DOHH2 (cell line): ENCODE measurements around the gene YIF1B.
"Not testable (repeated sequence)": the region's sequence is repeated elsewhere in the genome, so short reads cannot be mapped to it uniquely, and the experiment has no call there.

Source experiments
- H3F3A ChIP-seq: fragments of 200-600 bp; sonication (generic), shearing (Covaris generic); 2 replicates; pipeline ENCODE4 v1.6.0; 2016; ENCODE audit warnings: antibody characterized with exemption, mild to moderate bottlenecking; ENCODE audit not compliant: control insufficient read depth, insufficient read depth
- H3K27ac ChIP-seq: fragments of 200-600 bp; sonication (generic); 2 replicates; pipeline ENCODE4 v1.5.1; 2014; ENCODE audit warnings: low read depth, mild to moderate bottlenecking, low read length, moderate library complexity
- H3K27me3 ChIP-seq: fragments of 200-600 bp; sonication (generic); 2 replicates; pipeline ENCODE4 v1.6.1; 2014; ENCODE audit warnings: mild to moderate bottlenecking, low read length, mixed read lengths; ENCODE audit not compliant: control insufficient read depth
- H3K36me3 ChIP-seq: fragments of 200-600 bp; sonication (generic); 2 replicates; pipeline ENCODE4 v1.6.1; 2014; ENCODE audit warnings: mild to moderate bottlenecking, low read length, moderate library complexity, mixed read lengths; ENCODE audit not compliant: control insufficient read depth
- H3K4me1 ChIP-seq: fragments of 200-600 bp; sonication (generic); 2 replicates; pipeline ENCODE4 v1.6.1; 2014; ENCODE audit warnings: mild to moderate bottlenecking, low read length, mixed read lengths; ENCODE audit not compliant: control insufficient read depth
- H3K4me2 ChIP-seq: fragments of 200-600 bp; sonication (generic); 2 replicates; pipeline ENCODE4 v1.6.0; 2014; ENCODE audit warnings: mild to moderate bottlenecking, low read length, moderate library complexity
- H3K4me3 ChIP-seq: fragments of 200-600 bp; sonication (generic); 2 replicates; pipeline ENCODE4 v1.5.1; 2014; ENCODE audit warnings: mild to moderate bottlenecking, low read length, mixed read lengths
- H3K79me2 ChIP-seq: fragments of 200-600 bp; sonication (generic); 2 replicates; pipeline ENCODE4 v1.6.1; 2014; ENCODE audit warnings: mild to moderate bottlenecking, low read length, mixed read lengths; ENCODE audit not compliant: control insufficient read depth
- H3K9me2 ChIP-seq: fragments of 200-600 bp; sonication (generic); replicated peaks from 2 replicates; pipeline ENCODE4 v1.6.1; 2014; ENCODE audit warnings: mild to moderate bottlenecking, low read length, mixed read lengths; ENCODE audit not compliant: control insufficient read depth
- H3K9me3 ChIP-seq: fragments of 200-600 bp; sonication (generic); 2 replicates; pipeline ENCODE4 v1.6.1; 2014; ENCODE audit warnings: antibody characterized with exemption, low read length, mixed read lengths; ENCODE audit not compliant: control insufficient read depth, insufficient read depth
- H4K20me1 ChIP-seq: fragments of 200-600 bp; sonication (generic); 2 replicates; pipeline ENCODE4 v1.6.0; 2014; ENCODE audit warnings: low read depth, mild to moderate bottlenecking, antibody characterized with exemption, low read length, moderate library complexity; ENCODE audit not compliant: control insufficient read depth, insufficient read depth
- EZH2phosphoT487 ChIP-seq: fragments of 200-600 bp; sonication (generic); IDR thresholded peaks from 2 replicates; pipeline ENCODE4 v1.6.1; 2017; ENCODE audit warnings: borderline replicate concordance, mild to moderate bottlenecking, antibody characterized with exemption, low read length, moderate library complexity, mixed read lengths
- TF ChIP-seq, protein P1 (sequence below): fragments of 200-600 bp; sonication (generic); IDR thresholded peaks from one replicate; pipeline ENCODE4 v1.5.1; 2014; ENCODE audit warnings: antibody characterized with exemption, mild to moderate bottlenecking, low read depth, low read length; ENCODE audit not compliant: poor library complexity, severe bottlenecking

YIF1B gene

DNA sequence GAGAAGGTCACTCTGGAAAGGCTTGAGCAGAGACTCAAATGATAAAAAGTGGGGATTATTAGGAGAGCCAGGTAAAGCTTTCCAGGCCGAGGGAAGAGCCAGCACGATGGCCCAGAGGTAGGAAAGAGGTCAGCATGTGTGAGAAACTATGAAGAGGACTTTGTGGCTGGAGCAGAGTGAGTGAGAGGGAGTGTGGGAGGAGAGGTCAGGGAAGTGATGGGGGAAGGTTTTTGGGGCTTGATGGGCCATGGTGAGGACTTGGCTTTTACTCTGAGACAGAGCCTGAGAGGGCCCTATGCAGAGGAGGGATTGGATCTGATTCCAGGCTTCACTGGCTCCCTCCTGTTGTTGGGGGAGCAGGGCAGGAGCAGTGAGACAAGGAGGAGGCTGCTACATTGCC, 25.2 kb upstream of the YIF1B start:
- Histone ChIP-seq H3K27ac (no peak overlapping the region), H3K4me3 (no peak overlapping the region), H3K9me3 (no peaks in the 10 kb centered on the region), H3F3A (peaks cover 3% of the 10 kb centered on the region; the same call in 1 of the 2 replicates), H3K36me3 (no peaks in the 10 kb centered on the region), H4K20me1 (no peaks in the 10 kb centered on the region), H3K9me2 (no peaks in the 10 kb centered on the region), H3K4me2 (no peak overlapping the region), H3K4me1 (peaks cover 8% of the 10 kb centered on the region), H3K27me3 (no peaks in the 10 kb centered on the region), H3K79me2 (no peaks in the 10 kb centered on the region)
- TF ChIP-seq, protein P1, sequence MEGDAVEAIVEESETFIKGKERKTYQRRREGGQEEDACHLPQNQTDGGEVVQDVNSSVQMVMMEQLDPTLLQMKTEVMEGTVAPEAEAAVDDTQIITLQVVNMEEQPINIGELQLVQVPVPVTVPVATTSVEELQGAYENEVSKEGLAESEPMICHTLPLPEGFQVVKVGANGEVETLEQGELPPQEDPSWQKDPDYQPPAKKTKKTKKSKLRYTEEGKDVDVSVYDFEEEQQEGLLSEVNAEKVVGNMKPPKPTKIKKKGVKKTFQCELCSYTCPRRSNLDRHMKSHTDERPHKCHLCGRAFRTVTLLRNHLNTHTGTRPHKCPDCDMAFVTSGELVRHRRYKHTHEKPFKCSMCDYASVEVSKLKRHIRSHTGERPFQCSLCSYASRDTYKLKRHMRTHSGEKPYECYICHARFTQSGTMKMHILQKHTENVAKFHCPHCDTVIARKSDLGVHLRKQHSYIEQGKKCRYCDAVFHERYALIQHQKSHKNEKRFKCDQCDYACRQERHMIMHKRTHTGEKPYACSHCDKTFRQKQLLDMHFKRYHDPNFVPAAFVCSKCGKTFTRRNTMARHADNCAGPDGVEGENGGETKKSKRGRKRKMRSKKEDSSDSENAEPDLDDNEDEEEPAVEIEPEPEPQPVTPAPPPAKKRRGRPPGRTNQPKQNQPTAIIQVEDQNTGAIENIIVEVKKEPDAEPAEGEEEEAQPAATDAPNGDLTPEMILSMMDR = no peak
- TF ChIP-seq EZH2phosphoT487 = no peak

DNA sequence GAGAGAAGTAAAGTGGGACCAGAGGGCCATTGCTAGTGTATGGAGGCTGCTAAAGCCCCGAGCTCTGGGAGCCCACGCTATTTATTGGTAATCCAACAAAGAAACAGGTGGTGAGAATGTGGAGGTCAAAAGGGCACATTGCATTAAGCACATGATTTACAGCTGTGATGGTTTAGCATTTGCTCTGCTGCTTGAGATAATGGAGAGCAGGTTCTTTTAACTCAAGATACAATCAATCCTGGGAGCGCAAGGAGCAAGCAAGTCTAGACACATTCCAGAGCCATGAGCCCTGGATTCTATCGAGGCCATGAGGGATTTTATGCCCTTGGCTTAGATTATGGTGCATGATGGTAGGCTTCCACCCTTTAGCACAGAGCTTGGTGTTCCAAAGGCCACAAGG, 23.3 kb upstream of the YIF1B start:
- not testable (repeated sequence) for H3K4me3 ChIP-seq, H3K9me2 ChIP-seq, H3K79me2 ChIP-seq, H3K4me2 ChIP-seq, H3K36me3 ChIP-seq, H3F3A ChIP-seq, H3K9me3 ChIP-seq, H3K27ac ChIP-seq, H3K4me1 ChIP-seq, H4K20me1 ChIP-seq, H3K27me3 ChIP-seq

GRCh38 chr19:38337360-38337653, 21.6 kb upstream of the YIF1B start:
- Histone ChIP-seq H3K9me3 (no peaks in the 10 kb centered on the region), H4K20me1 (no peaks in the 10 kb centered on the region), H3K27ac (no peak overlapping the region)

DNA sequence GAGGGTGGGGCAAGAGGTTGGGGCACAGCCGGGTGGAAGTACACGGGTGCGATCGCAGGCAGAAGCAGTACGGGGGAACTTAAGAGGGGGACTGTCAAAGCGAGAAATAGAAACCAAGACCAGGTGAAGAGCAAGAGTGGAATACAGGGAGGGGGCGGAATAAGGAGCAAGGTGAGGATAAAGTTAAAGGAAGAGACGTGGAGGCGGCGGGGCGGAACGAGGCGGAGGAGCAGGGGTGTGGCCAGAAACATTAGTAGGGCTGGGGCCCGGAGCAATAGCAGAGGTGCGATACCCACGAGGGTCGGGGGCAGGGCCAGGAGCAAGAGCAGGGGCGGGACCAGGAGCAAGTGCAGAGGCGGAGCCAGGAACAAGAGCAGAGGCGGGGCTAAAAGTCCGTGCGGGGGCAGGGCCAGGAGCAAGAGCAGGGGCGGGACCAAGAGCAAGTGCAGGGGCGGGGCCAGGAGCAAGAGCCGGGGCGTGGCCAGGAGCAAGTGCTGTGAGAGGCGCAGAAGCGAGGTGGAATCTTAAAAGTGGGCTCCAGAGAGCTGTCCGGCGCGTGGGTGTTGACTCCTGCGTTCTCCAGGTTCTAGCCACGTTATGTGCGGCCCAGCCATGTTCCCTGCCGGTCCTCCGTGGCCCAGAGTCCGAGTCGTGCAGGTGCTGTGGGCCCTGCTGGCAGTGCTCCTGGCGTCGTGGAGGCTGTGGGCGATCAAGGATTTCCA, 21.1 kb upstream of the YIF1B start:
- Histone ChIP-seq H3K4me1 (peaks cover 8% of the 10 kb centered on the region), H3K9me2 (no peaks in the 10 kb centered on the region), H3K36me3 (no peaks in the 10 kb centered on the region), H3K79me2 (no peaks in the 10 kb centered on the region), H3K27ac (peak overlapping the region; percentile 78), H3K4me3 (peak overlapping the region; percentile 90), H3K27me3 (no peaks in the 10 kb centered on the region), H3K9me3 (no peaks in the 10 kb centered on the region), H3F3A (peaks cover 3% of the 10 kb centered on the region; the same call in 1 of the 2 replicates), H3K4me2 (peak overlapping the region; percentile 97), H4K20me1 (no peaks in the 10 kb centered on the region)
- no peak for TF ChIP-seq EZH2phosphoT487
- TF ChIP-seq, protein P1 = no peak

More at GRCh38 chr19:38337360-38337653, 21.6 kb upstream of the YIF1B start:
- Histone ChIP-seq H3K27me3 (no peaks in the 10 kb centered on the region), H3K4me3 (peak overlapping the region; percentile 90), H3K4me2 (peak overlapping the region; percentile 97), H3K4me1 (peaks cover 8% of the 10 kb centered on the region), H3K9me2 (no peaks in the 10 kb centered on the region), H3K79me2 (no peaks in the 10 kb centered on the region), H3F3A (peaks cover 3% of the 10 kb centered on the region; the same call in 1 of the 2 replicates), H3K36me3 (no peaks in the 10 kb centered on the region)
- TF ChIP-seq, protein P1 = no peak
- no peak for TF ChIP-seq EZH2phosphoT487
